HFF-Myc (cell line): ENCODE measurements around the gene CCND3.

Experiments
- DNase-seq: peaks from one replicate; pipeline ENCODE4 v3.0.0-alpha.2; 2011; ENCODE audit warnings: low read depth; ENCODE audit errors: extremely low read depth
- H3K4me3 ChIP-seq: replicated peaks from 2 replicates; pipeline ENCODE4 v1.5.1; 2011; ENCODE audit warnings: low read depth, mild to moderate bottlenecking, control low read depth, low read length
- TF ChIP-seq, protein P1 (sequence below): IDR thresholded peaks from 2 replicates; pipeline ENCODE4 v1.5.1; 2012; ENCODE audit warnings: mild to moderate bottlenecking, low read depth, low read length, control low read depth; ENCODE audit errors: missing control alignments

The CCND3 gene

DNA sequence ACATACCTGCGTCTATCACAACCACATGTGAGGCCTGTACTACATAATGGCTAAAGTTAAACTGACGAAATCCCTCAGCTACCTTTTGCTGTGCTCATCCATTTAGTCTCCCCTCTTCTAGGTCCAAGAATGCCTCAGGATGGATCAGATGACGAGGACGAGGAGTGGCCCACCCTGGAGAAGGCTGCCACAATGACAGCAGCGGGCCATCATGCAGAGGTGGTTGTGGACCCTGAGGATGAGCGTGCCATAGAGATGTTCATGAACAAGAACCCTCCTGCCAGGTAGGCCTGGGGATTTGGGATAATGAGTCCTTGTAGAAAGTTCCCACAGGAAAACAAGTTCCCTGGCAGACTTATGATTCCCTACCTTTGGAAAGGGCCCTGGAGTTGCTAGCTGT lies 14.4 kb downstream of the CCND3 start:
- no peak for DNase-seq
- TF ChIP-seq, protein P1, sequence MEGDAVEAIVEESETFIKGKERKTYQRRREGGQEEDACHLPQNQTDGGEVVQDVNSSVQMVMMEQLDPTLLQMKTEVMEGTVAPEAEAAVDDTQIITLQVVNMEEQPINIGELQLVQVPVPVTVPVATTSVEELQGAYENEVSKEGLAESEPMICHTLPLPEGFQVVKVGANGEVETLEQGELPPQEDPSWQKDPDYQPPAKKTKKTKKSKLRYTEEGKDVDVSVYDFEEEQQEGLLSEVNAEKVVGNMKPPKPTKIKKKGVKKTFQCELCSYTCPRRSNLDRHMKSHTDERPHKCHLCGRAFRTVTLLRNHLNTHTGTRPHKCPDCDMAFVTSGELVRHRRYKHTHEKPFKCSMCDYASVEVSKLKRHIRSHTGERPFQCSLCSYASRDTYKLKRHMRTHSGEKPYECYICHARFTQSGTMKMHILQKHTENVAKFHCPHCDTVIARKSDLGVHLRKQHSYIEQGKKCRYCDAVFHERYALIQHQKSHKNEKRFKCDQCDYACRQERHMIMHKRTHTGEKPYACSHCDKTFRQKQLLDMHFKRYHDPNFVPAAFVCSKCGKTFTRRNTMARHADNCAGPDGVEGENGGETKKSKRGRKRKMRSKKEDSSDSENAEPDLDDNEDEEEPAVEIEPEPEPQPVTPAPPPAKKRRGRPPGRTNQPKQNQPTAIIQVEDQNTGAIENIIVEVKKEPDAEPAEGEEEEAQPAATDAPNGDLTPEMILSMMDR: no peak
- H3K4me3 ChIP-seq: no peak overlapping the region

- DNase-seq: no peak
- peak overlapping the region; percentile 64 for H3K4me3 ChIP-seq
- TF ChIP-seq, protein P1: no peak
These were observed 19.5 kb downstream of the CCND3 start for GRCh38 chr6:41922154-41922553.

DNA sequence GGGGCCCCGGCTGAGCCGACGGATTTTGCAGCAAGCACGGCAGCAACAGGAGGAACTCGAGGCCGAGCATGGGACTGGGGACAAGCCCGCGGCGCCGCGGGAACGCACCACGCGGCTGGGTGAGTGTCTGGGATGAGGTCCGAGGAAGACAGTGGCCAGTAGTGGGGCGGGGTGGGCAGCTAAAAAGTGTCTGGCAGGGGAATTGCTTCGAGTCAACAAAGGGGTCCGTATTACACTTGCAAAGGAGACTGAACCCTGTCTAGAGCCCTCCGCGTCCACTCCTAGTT lies 20.0 kb downstream of the CCND3 start:
- DNase-seq: no peak
- TF ChIP-seq, protein P1: no peak
- H3K4me3 ChIP-seq: peak overlapping the region; percentile 64

DNA sequence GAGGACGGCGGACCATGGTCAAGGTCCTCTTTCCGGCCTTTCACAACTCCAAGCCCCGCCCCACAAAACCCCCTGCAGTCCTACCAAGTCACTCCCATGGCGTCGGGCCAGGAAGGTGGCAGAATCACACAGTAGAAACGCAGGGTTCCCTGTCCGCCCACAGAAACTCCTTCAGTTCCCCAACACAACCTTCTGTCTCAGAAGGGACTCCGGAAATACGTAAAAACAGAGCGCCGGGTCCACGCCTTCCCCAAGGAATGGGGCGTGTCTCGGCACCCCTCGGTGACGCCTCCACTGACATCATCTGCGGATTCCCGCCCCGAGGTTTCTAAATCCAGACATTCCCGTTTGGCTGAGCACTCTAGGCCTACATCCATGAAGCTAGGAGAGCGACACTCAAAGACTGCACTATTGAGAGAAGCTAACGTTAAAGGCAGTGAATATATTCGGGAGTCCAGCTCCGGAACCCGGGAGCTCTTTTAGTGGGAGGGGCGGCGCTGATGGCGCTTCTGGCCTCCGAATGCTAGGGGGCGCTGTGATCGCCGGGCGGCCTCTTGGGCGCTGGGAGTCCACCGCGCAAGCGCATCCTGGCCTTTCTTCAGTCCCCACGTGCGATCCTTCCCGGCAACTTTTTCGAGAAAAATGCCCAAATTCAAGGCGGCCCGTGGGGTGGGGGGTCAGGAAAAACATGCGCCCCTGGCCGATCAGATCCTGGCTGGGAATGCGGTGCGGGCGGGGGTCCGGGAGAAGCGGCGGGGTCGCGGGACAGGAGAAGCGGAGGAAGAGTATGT lies 20.5 kb downstream of the CCND3 start, which contains the start of the genes BYSL and MED20:
Gene BYSL, plus strand, starts transcription at position 579 of the 791 bp plus-strand sequence. Its CDS starts 64 bp downstream, at position 643.
Gene MED20, minus strand, starts transcription at position 219 of the 791 bp plus-strand sequence. Its CDS starts 121 bp downstream, at position 98.
- TF ChIP-seq, protein P1: peak; percentile 90
- peak; percentile 90 for DNase-seq
- H3K4me3 ChIP-seq: peak within 1 kb of the TSS; percentile 64

DNA sequence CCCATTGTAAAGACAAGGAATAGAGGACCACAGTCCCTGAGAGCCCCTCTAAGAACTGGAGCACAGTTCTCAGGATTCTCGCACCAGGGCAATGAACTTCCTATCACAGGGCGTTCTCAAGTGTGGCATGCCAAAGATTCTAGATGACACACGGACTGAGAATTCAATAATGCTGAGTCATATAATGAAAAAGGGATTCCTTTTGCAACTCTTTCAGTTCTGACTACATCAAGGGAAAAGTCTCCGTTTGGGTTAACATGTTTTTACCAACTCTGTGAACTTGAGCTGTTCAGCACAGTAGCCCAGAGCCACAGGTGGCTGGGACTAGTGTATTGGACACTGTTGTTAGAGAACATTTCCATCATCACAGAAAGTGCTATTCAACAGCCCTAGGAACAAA lies 24.1 kb downstream of the CCND3 start:
- TF ChIP-seq, protein P1: no peak
- DNase-seq: peak; percentile 70
- no peak overlapping the region for H3K4me3 ChIP-seq

GRCh38 chr6:41914869-41915530 lies 26.6 kb downstream of the CCND3 start:
- TF ChIP-seq, protein P1: no peak
- DNase-seq: no peak
- no peak overlapping the region for H3K4me3 ChIP-seq
